OCI-M2 (cell line): ENCODE results near the gene ABL1.

Experiments
- DNase-seq: peaks from one replicate; lab custom pipeline; 2025; ENCODE audit not compliant: unreplicated experiment; lab: John Stamatoyannopoulos, UW

ABL1 gene

DNA sequence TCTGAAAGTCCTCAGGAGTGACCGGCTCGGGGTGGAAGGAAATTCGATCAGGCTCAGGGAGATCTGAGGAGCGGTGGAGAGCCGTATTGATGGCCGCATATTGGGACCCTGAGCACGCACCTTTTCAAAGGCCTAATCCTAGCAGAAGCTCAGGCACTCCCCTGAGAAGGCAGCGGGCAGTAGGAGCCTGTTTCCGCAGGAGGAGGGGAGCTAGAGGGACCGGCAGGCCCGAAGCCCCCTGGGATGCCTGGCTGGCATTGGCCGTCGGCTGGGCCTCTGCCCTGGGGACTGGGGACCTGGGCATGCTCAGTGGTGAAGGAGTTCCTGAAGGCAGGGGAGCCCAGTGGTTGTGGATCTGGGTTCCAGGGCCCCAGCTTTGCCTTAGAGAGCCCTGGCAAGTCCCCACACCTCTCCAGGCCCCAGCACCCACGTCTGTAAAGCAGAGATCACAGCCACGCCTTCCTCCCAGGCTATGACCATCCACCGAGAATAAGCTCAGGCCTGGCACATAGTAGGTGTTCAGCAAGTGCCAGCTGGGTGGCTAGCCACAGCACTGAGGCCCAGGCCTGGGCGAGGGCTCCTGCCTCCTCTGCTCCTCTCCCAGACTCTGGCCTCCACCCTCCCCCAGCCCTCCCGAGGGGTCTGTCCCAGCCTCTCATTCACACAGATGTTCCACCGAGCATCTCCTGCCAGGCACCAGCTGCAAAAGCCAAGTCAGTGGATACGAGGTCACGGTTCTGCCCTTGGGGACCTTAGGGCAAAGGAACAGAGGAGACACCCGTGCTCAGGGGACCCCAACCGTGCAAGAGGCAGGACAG lies 78.8 kb downstream of the ABL1 start:
- no peak for DNase-seq

DNA sequence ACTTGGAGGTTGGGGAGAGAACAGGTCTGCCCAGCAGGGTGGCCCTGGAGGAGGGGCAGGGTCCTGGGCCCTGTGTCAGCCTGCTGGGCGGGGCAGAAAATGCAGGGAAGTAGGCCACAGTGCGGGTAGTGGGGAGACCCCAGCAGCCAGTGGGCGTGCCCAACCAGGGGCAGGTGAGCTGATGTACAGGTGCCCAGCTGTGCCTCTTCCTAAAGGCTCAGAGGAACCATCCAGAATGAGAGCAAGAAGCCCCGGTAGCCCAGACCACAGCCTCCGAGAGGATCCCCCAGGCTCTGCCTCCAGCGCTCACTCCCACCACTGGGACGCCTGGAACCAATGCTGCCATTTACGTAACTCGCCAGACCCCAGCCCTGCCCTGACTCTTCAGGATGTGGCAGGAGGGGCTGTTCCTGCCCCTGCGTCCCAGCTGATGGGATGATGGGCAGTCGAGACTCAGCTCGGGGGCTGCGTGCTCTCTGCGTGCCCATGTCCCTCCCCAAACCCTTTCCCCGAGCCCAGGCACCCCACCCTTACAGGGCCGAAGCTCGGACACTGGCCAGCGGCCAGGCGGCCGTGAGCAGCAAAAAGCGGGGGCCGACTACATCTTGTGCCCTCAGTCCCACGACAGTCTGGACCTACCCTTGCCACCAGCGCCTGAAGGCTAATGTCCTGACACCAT lies 79.5 kb downstream of the ABL1 start:
- DNase-seq = no peak

DNA sequence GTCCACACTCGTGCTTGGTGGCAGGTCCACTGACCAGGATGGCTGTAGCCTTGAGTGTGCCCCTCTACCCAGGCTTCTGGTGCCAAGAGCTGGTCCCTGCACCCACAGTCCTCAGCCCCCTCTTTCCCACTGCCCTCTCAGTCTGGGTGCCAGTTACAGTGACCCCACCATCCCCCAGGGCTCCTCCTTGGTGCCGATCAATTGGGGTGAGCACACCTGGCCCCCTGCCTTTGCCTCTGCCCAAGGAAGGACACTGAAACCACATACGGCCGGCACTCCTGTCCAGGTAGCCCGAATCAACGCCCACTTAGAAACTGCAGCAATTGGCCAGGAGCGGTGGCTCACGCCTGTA lies 80.0 kb downstream of the ABL1 start:
- no peak for DNase-seq

DNA sequence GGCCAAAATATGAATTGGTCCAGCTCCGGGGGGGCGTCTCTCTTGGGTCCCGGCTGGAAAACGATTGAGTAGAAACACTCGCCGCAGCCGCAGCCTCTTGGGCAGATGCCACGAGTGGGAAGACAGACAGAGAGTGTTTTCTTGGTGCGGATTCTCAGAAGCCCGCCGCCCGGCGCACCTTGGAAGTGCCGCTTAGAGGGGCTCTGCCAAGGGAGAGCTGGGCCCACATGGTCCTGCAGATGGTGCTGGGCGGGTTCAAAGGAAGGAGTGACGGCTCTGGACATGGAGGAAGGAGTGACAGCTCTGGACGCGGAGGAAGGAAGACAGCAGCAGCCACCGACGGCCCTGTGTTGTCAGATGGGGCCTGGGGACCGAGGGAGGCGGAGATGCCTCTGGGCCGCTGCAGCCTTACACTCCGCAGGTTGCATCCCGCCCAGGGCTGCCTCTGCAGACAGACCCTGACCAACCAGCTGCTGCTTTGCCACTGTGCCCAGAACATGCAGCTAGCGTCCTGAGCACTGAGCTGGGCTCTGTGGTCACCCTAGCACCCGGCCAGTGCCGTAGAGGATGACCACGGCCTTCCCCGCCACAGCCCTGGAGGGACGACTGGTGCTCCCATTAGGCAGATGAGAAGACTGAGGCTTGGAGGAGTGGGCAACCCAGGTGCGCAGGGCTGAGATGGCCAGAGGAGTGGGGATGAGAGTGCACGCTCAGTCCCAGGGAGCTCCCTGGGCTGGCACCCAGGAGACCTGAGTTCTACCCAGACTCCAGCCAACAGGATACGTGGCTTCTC lies 82.3 kb downstream of the ABL1 start:
- no peak for DNase-seq

DNA sequence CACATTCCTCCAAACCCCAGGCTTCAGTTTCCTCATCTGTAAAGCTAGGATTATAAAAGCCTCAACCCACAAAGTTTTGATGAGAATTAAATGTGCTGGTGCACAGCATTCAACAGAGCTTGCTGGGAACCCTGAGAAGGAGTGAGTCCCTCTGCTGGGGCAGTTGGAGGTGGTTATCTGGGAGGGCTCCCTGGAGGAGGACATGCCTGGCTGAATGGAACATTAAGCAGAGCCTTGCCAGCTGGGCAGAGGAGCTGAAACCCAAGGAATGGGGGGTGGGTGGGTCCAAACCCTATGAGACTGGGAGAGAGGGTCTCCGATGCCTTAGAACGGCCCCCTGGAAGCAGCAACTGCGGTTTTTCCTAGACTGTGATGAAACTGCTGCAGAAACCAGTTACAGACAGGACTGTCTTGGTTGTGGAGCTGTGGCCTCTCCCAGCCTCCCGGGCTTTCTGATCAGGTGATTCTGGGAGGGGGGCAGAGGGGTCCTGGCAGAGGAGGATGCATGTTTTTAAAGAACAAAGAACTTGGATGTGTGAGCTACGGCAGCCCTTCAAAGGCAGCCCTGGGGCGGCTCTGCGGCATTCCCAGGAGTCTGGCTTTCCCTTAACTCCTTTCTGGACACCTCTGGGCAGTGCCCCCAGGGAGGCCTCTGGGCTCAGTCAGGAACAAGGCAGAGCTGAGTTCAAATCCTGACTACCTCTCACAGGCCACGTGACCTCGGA lies 83.2 kb downstream of the ABL1 start:
- DNase-seq = no peak

DNA sequence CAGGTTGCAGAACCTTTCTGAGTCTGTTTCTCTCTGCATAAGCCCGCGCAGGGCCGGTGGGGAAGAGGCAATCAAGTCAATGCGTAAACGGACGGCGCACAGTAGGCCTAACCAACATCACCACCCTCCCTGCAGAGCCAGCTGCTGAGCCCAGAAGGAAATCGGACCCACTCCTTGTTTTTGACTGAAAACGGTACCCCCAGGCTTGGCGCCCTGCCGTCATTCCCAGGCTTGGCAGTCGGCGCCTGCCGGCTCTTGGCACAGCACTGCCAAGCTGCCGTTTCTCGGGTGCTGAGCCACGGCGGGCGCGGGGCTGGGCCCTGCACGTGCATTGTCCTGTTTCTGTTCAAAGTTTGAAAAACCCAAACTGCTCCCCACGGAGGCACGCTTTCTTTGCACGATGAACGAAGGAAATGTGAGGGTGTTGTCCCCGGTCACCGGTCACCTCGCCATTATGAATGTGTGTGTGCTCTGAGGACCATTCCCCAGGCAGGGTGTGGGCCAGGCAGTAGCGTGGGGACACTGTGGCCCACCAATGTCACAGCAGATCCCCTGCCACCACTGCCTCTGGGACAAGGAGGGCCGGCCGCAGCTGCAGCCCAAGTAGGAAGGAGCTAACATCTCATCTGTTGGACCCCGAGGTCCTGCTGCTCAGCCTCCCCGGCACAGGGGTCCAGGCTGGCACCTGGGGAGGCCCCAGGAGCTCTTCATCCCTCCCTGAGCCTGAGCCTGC lies 83.9 kb downstream of the ABL1 start:
- DNase-seq = no peak

DNA sequence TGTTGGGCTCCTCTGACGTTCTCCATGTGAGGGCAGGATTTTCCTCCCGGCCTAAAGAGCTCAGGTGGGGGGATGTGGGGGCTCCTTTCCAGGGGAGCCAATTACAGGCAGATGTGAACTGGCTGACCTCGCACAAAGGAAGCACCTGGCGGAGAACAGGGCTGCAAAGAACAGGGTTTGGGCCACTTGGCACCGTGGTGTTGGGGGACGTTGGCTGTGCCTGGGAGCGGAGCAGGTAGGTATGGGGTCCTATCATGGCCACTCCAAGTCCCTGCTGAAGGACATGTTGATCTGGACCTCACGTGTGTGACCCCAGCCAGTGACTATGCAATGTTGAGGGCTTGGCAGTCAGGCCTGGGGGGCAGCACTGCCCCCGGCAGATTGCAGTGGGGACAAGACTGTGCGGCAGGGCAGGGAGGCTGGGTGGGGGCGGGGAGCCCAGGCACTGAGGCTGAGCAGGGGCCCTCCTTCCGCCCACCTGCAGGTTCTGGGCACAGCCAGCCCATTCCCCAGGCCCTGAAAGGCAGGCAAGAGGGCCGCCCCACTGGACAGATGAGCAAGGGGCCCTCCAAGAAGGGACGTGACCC lies 84.6 kb downstream of the ABL1 start:
- DNase-seq = no peak

DNA sequence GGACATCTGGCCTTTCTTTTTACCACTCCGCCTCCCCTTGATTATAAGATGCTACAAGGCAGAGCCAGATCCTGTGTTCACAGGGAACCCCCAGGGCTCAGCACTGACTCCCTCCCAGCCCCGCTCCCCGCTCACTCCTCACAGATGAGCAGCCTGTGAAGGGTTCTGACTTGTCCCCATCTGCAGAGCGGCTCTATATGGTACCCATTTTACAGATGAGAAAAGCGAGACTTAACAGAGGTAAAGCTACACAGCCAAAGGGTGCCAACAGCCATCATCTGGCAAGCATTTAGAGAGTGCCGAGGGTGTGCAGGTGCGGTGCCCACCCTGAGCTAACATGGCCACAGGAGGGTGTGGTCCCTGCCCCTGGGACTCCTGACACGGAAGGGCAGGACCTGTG lies 85.2 kb downstream of the ABL1 start:
- DNase-seq = no peak

DNA sequence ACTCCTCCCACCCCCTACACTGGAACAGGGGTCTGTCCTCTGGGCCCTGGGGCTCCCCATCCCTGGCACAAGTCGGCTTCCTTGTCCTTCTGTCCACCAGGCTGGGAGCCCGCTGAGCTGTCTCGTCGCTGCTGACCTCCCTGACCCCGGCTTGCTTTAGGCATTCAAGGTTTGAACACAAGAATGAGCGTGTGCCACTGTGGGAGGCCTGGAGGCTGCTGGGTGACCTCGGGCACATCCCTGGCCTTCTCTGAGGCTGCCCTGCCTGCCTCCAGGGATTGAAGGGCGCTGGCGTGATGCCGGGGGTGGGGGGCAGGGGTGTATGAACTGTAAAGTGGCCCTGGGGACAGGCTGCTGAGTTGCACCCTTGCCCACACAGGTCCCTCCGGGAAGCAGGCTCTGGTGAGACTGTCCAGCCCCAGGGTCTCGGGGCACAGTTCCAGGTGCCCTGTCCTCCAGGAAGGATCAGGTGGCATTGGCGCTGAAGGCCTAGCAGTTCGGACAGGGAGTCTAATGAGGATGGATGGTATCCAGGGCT lies 85.8 kb downstream of the ABL1 start:
- DNase-seq = no peak

DNA sequence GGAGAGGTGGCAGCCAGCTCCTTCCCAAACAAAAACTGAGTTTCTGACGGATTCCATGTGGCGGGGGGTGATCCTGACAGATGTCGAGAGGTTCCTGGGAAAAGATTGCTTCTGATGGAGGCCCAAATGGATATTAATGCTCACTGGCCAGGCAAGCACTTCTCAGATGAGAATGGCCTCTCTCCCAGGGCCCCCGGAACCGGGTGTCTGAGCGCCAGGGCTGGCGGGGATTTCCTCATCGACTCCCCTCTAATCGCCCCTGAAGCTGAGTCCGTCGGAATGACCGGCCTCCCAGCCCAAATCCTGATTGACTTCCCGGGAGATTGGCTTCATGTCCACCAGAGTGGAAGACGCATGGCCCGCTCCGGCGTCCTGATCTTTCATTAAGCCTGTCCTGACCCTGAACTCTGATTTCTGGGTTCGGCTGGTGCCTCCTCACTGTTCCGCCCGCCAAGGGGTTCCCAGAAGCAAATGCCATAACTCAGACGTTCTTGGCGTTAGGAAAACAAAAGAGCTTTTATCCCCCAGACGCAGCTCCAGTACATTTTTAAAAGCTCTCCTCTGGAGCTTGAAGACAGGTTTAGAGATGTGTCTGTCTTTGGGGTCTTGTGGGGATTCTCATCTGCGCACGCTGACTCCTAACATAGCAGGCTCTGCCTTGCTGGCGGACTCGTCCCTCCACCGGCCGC lies 86.4 kb downstream of the ABL1 start:
- DNase-seq = no peak

DNA sequence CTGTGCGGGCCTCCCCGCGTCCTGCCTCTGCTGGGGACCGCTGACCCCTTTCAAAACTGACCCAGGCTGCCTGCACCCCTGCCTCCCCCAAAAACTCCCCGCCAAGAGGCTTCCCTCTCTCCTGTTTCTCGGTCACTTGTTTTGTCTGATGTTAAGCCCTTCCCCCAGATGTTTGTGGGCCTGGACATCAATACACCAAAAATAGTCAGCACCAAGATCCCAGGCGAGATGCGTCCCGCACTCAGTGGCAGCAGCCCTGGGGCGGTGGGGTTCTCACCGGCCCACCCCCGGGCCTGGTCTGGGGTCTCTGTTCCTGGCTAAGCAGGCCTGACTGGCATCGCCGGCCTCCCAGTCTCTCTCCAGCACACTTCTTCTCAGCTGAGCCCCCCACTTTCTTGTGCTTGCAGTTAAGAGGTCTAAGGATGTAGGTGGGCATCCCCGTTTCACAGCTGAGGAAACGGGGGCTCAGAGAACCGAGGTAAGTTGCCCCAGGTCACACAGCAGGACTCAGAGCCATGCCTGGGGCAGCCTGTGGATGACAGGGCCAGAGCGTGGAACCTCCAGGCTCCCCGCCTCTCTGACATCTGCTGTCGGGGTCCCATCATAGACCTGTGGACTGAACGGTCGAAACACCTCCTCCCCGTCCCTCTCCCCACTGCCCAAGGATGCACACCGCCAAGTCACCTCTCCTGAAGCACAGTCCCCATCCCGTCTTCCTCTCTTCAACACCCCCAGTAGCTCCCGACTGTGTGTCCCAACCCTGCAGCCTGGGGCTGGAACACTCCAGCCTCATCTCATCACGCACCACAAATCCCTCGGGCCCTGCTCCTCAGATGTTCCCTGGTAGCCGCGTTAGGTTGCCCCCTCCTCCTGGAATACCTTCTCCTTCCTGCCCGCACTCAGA lies 87.2 kb downstream of the ABL1 start:
- DNase-seq = no peak

DNA sequence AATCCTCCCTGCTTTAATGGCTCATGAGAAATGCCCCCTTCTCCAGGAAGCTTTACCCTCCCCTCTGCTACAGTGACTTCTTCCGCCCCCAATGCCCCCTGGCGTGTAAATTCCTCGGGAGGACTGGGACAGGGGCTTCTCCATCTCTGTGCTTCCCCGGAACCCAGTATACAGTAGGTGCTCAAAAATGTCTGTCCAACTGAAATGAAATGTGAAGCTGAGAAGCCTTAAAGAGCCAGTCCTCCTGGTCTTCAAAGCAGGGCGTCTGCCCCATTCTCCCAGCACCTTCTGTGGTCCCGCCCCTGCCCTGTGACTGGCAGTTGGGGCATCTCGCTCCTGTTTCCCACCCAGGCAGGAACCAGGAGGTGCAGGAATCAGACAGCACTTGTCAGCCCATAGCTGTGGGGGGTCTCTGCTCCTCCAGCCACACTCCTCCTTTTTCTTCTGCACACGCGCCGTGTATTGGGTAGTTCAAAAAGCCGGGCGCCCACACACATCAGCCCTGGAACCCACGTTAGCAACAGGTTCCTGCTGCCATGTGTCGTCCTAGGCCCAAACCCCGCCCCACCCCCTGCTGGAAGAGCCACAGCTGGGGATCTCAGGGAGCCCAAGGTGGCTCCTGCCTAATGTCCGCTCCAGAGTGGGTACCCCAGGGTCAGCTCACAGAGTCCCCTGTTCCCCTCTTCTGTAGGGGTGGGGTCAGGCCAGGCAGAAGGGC lies 88.0 kb downstream of the ABL1 start:
- DNase-seq = no peak

DNA sequence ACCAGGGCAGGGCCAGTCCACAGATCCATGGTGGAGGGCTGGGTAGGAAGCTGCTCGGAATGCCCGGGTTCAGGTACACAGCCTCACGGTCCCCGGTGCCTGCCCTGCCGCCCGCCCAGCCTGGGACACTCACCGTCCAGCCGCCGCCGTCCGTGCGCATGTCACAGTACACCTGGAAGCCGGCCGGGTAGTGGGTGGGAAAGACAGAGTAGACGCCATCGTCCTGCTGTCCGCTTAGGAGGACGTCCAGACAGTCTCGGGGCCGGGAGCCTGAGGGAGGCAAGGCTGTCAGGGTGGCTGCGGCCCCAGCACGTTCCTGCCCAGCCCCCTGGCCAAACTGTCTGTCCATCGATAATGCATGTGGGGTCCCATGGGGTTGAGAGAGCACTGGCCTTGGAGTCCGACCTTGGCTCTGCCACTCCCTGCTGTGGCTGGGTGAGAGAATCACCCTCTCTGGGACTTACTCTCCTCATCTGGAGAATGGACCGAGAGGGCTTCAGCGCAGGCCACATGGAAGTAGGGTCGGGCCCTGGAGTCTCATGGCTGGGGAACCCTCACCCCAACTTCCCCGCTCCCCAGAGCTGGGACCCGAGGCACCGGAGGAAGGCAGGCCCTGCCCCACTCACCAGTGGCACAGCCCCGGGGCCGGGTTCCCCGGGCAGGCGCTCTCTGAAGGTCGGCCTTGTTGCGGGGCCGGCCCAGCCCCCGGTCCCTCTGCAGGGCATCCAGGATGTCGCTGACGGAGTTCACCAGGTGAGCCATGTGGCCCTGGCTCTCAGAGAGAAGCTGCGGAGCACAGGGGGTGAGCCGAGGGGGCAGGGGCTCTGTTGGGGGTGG lies 88.8 kb downstream of the ABL1 start:
- no peak for DNase-seq

DNA sequence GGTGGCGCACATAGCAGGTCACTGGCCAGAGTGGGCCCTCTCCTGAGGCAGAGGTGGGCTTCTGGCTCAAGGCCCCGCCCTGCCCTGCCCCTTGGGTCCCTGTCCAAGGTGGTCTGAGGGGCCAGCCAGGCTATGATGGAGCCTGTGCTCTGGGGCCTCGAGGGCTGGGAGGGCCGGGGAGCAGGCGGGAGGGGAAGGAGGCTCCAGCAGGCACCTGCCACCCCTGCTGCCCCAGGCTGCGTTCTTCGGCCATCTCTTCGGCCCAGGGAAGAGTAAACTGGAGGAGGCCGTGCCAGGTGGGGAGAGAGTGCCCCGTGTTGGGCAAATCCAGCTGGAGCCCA lies 89.4 kb downstream of the ABL1 start:
- DNase-seq = no peak

DNA sequence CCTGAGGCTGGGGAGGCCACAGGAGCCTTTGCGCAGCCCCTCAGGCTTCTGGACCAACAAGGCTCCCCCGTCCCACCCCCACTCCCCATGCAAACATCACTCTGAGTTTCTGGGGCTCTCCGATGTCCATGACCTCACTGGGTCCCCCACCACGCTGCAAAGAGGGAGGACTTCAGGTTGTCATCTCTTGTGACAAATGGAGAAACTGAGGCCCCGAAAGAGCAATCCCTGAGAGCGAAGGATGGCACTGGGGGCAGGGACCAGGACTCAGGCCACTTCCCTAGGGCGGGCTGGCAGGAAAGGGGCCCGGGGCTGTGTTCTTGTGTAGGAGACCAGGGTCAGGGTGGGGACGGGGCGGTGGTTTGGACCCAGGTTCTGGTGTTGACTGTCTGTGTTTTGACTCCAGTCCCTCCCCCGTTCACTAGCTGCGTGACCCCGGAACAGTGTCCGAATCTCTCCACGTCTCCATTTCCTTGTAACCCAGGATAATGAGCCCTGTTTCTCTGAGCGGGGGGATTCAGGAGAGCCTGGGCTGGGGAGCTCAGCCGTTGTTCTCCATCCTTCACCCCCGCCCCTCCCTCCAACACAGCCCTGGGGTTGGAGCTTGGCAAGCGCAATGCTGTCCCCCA lies 90.1 kb downstream of the ABL1 start:
- no peak for DNase-seq

DNA sequence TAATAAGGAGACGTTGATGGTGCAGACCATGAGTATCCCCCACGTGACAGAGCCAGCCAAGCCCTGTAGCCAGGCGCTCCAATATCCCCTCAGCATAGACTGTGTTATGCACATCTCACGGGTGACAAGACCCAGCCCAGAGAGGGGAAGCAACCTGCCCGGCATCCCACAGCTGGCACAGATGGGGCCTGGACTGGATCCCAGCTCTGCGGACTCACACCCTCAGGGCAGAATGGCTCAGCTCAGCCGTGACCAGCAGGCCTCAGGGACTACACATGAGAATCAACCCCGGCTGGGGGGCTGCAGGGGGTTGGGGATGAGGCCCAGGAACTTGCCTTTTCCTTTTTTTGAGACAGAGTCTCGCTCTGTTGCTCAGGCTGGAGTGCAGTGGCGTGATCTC lies 92.3 kb downstream of the ABL1 start:
- no peak for DNase-seq
